Hematopoietic multipotent progenitor cell treated with erythropoietin and hydrocortisone succinate and interleukin-3 and kit ligand, for 4 days (in vitro differentiated cells): ENCODE data around the gene MT1M.
"Not testable (repeated sequence)": the region's sequence is repeated elsewhere in the genome, so short reads cannot be mapped to it uniquely, and the experiment has no call there.

Experiments
- DNase-seq: peaks from one replicate; pipeline ENCODE4 v3.0.0-alpha.2; 2015

MT1M gene

GRCh38 chr16:56652600-56652999 is 20.1 kb downstream of the MT1M start:
- no peak for DNase-seq

- DNase-seq: no peak
Observed at GRCh38 chr16:56653218-56653617, 20.8 kb downstream of the MT1M start.

- DNase-seq: peak; percentile 85
Observed at GRCh38 chr16:56657555-56658326, 25.3 kb downstream of the MT1M start, which contains the start of gene MT1F. Gene MT1F, plus strand, starts transcription at chr16:56657959. Its CDS starts 100 bp downstream, at chr16:56658059.

GRCh38 chr16:56658327-56658875 is 25.9 kb downstream of the MT1M start:
- no peak for DNase-seq

- no peak for DNase-seq
Observed at GRCh38 chr16:56662357-56663354, 30.2 kb downstream of the MT1M start.

- no peak for DNase-seq
Observed at GRCh38 chr16:56664506-56664905, 32.0 kb downstream of the MT1M start.

- not testable (repeated sequence) for DNase-seq
Observed at GRCh38 chr16:56665286-56666261, 33.1 kb downstream of the MT1M start.

- peak; percentile 81 for DNase-seq
Observed at GRCh38 chr16:56667581-56668571, 35.4 kb downstream of the MT1M start, which contains the start of gene MT1G. Gene MT1G, minus strand, starts transcription at chr16:56668065. Its CDS starts 72 bp downstream, at chr16:56667993.

GRCh38 chr16:56669005-56669839 is 36.8 kb downstream of the MT1M start, which contains the start of gene MT1H:
Gene MT1H, plus strand, starts transcription at chr16:56669814. Its CDS starts 71 bp downstream, at chr16:56669885.
- DNase-seq: peak; percentile 63

GRCh38 chr16:56669840-56670619 is 37.6 kb downstream of the MT1M start:
- no peak for DNase-seq

GRCh38 chr16:56670620-56670934 is 38.1 kb downstream of the MT1M start:
- no peak for DNase-seq

- DNase-seq: not testable (repeated sequence)
Observed at GRCh38 chr16:56671691-56672090, 39.2 kb downstream of the MT1M start.

- DNase-seq: not testable (repeated sequence)
Observed at GRCh38 chr16:56672171-56672570, 39.7 kb downstream of the MT1M start.

GRCh38 chr16:56672761-56673536 is 40.5 kb downstream of the MT1M start:
- no peak for DNase-seq

- DNase-seq: peak; percentile 75
Observed at GRCh38 chr16:56673921-56674320, 41.5 kb downstream of the MT1M start.

- not testable (repeated sequence) for DNase-seq
Observed at GRCh38 chr16:56674570-56674969, 42.1 kb downstream of the MT1M start.

- peak; percentile 26 for DNase-seq
Observed at GRCh38 chr16:56675685-56676210, 43.3 kb downstream of the MT1M start.

GRCh38 chr16:56677474-56677873 is 45.0 kb downstream of the MT1M start:
- no peak for DNase-seq
